Gastrocnemius medialis (tissue), 4 donors: ENCODE data around the gene SF3A1.

Experiments
- POLR2A ChIP-seq, 2 donors: fragments of 450-650 bp; IDR thresholded peaks; one replicate each; pipeline ENCODE4 v1.6.1; 2017; ENCODE audit warnings: antibody characterized with exemption in 2 of 2, mild to moderate bottlenecking in 2 of 2, moderate library complexity in 2 of 2
- TF ChIP-seq, protein P1 (sequence below), 5 experiments: fragments of 450-650 bp in 3 of 5; fragments of 200-600 bp in 2 of 5; sonication (generic) in 2 of 5; IDR thresholded peaks in 4 of 5; conservative IDR thresholded peaks in 1 of 5; 1 replicate in 4 of 5; 2 replicates in 1 of 5; pipeline ENCODE4 v1.5.1; 2016 to 2019; ENCODE audit warnings: antibody characterized with exemption in 5 of 5, mild to moderate bottlenecking in 3 of 5, moderate library complexity in 3 of 5

DNA sequence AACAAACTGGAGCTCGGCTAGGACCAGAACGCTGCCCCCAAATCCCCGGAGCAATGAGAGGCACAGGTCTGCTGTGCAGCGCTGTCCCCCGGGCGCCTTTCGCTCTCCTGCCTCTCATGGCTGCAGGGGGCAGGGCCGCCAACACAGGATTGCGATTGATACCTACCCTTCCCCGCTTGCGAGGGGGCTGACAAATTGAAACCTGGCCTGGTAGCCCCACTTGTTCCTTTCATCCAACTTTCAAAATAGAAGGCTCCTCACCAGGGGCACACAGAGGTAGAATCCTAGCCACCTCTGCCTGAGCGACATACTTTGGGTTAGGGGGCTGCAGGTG lies 66.7 kb downstream of the SF3A1 start:
- TF ChIP-seq, protein P1, sequence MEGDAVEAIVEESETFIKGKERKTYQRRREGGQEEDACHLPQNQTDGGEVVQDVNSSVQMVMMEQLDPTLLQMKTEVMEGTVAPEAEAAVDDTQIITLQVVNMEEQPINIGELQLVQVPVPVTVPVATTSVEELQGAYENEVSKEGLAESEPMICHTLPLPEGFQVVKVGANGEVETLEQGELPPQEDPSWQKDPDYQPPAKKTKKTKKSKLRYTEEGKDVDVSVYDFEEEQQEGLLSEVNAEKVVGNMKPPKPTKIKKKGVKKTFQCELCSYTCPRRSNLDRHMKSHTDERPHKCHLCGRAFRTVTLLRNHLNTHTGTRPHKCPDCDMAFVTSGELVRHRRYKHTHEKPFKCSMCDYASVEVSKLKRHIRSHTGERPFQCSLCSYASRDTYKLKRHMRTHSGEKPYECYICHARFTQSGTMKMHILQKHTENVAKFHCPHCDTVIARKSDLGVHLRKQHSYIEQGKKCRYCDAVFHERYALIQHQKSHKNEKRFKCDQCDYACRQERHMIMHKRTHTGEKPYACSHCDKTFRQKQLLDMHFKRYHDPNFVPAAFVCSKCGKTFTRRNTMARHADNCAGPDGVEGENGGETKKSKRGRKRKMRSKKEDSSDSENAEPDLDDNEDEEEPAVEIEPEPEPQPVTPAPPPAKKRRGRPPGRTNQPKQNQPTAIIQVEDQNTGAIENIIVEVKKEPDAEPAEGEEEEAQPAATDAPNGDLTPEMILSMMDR (IDR thresholded peaks at IDR 0.05 in 4 of 5, conservative IDR thresholded peaks at IDR 0.05 in 1 of 5), result no peak
- TF ChIP-seq POLR2A (IDR thresholded peaks at IDR 0.05), result no peak
